A549 (cell line): ENCODE measurements around the gene EBF3. TPM values are rescaled to one million over a fixed set of nuclear protein-coding genes. Genes with fewer than 3 reads are reported as not detected.

Experiments
- ATAC-seq, 2 experiments: fragments of 200-7000 bp in 1 of 2; fragments of >200 bp in 1 of 2; cut with Nextera tagmentation in 1 of 2; cut with Tn5 transposase in 1 of 2; 3 replicates each; pipeline versions ENCODE4 v1.8.0 to v1.9.1; 2018 to 2020; ENCODE audit warnings: mild to moderate bottlenecking in 1 of 2, moderate library complexity in 1 of 2
- CTCF ChIA-PET: fragments of 300-600 bp; sonication (Branson Sonifier 250); formaldehyde crosslinking; extraction: SDS; loops from one replicate; lab custom pipeline; 2021; ENCODE audit warnings: antibody characterized with exemption, inconsistent platforms; lab: Yijun Ruan, JAX
- POLR2A ChIA-PET: fragments of 350-600 bp; formaldehyde crosslinking; extraction: SDS; loops from one replicate; lab custom pipeline; 2021; ENCODE audit warnings: antibody characterized with exemption, inconsistent platforms; lab: Yijun Ruan, JAX
- DNase-seq, 2 experiments: peaks; one replicate each; pipeline versions ENCODE4 v3.0.0 to v3.0.0-alpha.2; 2011 to 2016; ENCODE audit warnings: low read depth in 1 of 2, low spot score in 1 of 2
- FAIRE-seq: peaks from 2 replicates; lab custom pipeline; 2011; peaks lifted over from hg19 to GRCh38; lab: Jason Lieb, UNC
- H3K27ac ChIP-seq, 2 experiments: fragments of >200 bp; sonication (Bioruptor Twin); formaldehyde crosslinking; 3 replicates each; pipeline ENCODE4 v1.5.1; 2016 to 2017
- H3K4me1 ChIP-seq: fragments of >200 bp; sonication (Bioruptor Twin); formaldehyde crosslinking; 3 replicates; pipeline ENCODE4 v1.6.1; 2016
- H3K4me2 ChIP-seq: fragments of >200 bp; sonication (Bioruptor Twin); formaldehyde crosslinking; 3 replicates; pipeline ENCODE4 v1.6.1; 2016
- H3K4me3 ChIP-seq: fragments of >200 bp; sonication (Bioruptor Twin); formaldehyde crosslinking; 3 replicates; pipeline ENCODE4 v1.5.1; 2016
- H3K9me3 ChIP-seq: fragments of >200 bp; sonication (Bioruptor Twin); formaldehyde crosslinking; 3 replicates; pipeline ENCODE4 v1.6.1; 2016
- BHLHE40 ChIP-seq: IDR thresholded peaks from 2 replicates; pipeline ENCODE4 v1.6.1; 2012; ENCODE audit warnings: low read depth, low read length, inconsistent platforms
- CBX8 ChIP-seq: fragments of 200-600 bp; sonication (generic); IDR thresholded peaks from 2 replicates; pipeline ENCODE4 v1.6.1; 2016
- EP300 ChIP-seq, 2 experiments: fragments of >200 bp; sonication (Bioruptor Twin); formaldehyde crosslinking; IDR thresholded peaks; 2 replicates in 1 of 2; 3 replicates in 1 of 2; pipeline ENCODE4 v1.6.1; 2016 to 2017
- FOSB ChIP-seq: fragments of 250-450 bp; sonication (Bioruptor Pico); IDR thresholded peaks from 2 replicates; pipeline ENCODE4 v1.5.0; 2020; ENCODE audit warnings: mild to moderate bottlenecking, moderate library complexity
- GATA3 ChIP-seq: IDR thresholded peaks from 2 replicates; pipeline ENCODE4 v1.6.1; 2012; ENCODE audit warnings: borderline replicate concordance
- HEYL ChIP-seq: fragments of 250-450 bp; sonication (Bioruptor Pico); IDR thresholded peaks from 2 replicates; pipeline ENCODE4 v1.8.0; 2021; ENCODE audit warnings: mild to moderate bottlenecking, moderate library complexity
- HOXA7 ChIP-seq: fragments of 250-450 bp; sonication (Bioruptor Pico); IDR thresholded peaks from 2 replicates; pipeline ENCODE4 v1.5.0; 2020; ENCODE audit warnings: mild to moderate bottlenecking, moderate library complexity
- JUN ChIP-seq, 2 experiments: fragments of >200 bp; sonication (Bioruptor Twin); formaldehyde crosslinking; IDR thresholded peaks; 2 replicates in 1 of 2; 3 replicates in 1 of 2; pipeline ENCODE4 v1.6.1; 2016 to 2017
- MAFK ChIP-seq: fragments of 450-650 bp; IDR thresholded peaks from 2 replicates; pipeline ENCODE4 v1.6.1; 2014; ENCODE audit not compliant: partially characterized antibody
- MYC ChIP-seq: IDR thresholded peaks from 2 replicates; pipeline ENCODE4 v1.6.1; 2012; ENCODE audit warnings: mild to moderate bottlenecking, inconsistent platforms, low read length, improper control_type of control experiment, borderline replicate concordance
- RAD21 ChIP-seq, 2 experiments: fragments of >200 bp in 1 of 2; sonication (Bioruptor Twin) in 1 of 2; formaldehyde crosslinking in 1 of 2; IDR thresholded peaks in 1 of 2; conservative IDR thresholded peaks in 1 of 2; 2 replicates in 1 of 2; 3 replicates in 1 of 2; pipeline ENCODE4 v1.6.1; 2012 to 2018; ENCODE audit warnings: inconsistent platforms in 1 of 2
- RARB ChIP-seq: fragments of 250-450 bp; sonication (Bioruptor Pico); IDR thresholded peaks from 2 replicates; pipeline ENCODE4 v1.8.0; 2021; ENCODE audit warnings: mild to moderate bottlenecking, moderate library complexity
- SMC3 ChIP-seq: fragments of >200 bp; sonication (Bioruptor Twin); formaldehyde crosslinking; IDR thresholded peaks from 3 replicates; pipeline ENCODE4 v1.6.1; 2018; ENCODE audit warnings: inconsistent platforms
- ZFP36 ChIP-seq: fragments of 450-650 bp; IDR thresholded peaks from 2 replicates; pipeline ENCODE4 v1.6.1; 2014; ENCODE audit warnings: borderline replicate concordance; ENCODE audit not compliant: partially characterized antibody
- WGBS: methylation state at CpG from one replicate; pipeline ENCODE4 v1.1.6; 2017; ENCODE audit errors: missing lambda C conversion rate; 5-methylcytosine and 5-hydroxymethylcytosine counted together
- polyA plus RNA-seq, 4 experiments: library from polyadenylated mRNA; depleted of rRNA in 3 of 4; stranded (reverse); fragments of >200 nt; fragmentation: RNase III in 1 of 4; extraction: RNeasy Plus Mini Kit Qiagen cat#74134 plus additional on column Dnase treatment in 1 of 4; gene quantifications; 2 replicates in 3 of 4; 3 replicates in 1 of 4; pipeline ENCODE4 v1.2.3, GENCODE V29; 2011 to 2017
- TF ChIP-seq, protein P1 (sequence below): fragments of >200 bp; sonication (Bioruptor Twin); formaldehyde crosslinking; IDR thresholded peaks from 3 replicates; pipeline ENCODE4 v1.5.1; 2016
- TF ChIP-seq, protein P2 (sequence below): IDR thresholded peaks from 2 replicates; pipeline ENCODE4 v1.6.1; 2012; ENCODE audit warnings: low read depth, borderline replicate concordance
- TF ChIP-seq, protein P3 (sequence below): IDR thresholded peaks from 2 replicates; pipeline ENCODE4 v1.6.1; 2012
- TF ChIP-seq, protein P4 (sequence below): fragments of 150-350 bp; IDR thresholded peaks from 2 replicates; pipeline ENCODE4 v1.6.1; 2014; ENCODE audit warnings: low read depth, mild to moderate bottlenecking, low read length
- TF ChIP-seq, protein P5 (sequence below): fragments of 250-450 bp; sonication (Bioruptor Pico); IDR thresholded peaks from 2 replicates; pipeline ENCODE4 v1.5.0; 2020; ENCODE audit warnings: low read depth, mild to moderate bottlenecking, moderate library complexity

The EBF3 gene
- polyA plus RNA-seq, 2 of the 4 experiments (the other 2 are of a cell fraction): 0.12 TPM; not detected in 1

DNA sequence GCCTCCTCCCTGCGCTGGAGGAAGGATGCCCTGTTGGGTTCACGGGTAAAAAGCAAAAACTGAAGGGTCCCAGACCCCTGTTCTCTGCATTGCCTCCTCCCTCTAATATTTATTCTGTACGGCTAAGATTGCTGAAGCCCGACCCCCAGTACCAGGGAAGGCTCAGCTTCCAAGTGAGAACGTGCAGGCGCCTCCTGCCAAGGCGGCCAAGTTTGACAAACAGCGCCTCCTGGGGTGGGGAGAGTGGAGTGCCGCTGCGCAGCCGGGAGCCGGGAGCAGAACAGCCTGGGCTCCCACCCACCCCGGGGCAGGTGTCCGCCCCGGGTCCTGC, 4.7 kb upstream of the EBF3 start:
- ATAC-seq: peak; percentile 28 to 80; a peak in 3 of 6 replicates
- POLR2A ChIA-PET: no interaction called here
- FAIRE-seq: no peak
- CTCF ChIA-PET: no interaction called here
- DNase-seq: peak; percentile 56 to 58
- Histone ChIP-seq H3K4me2 (no peak overlapping the region), H3K4me3 (no peak overlapping the region), H3K27ac (no peak overlapping the region), H3K4me1 (peaks cover 12% of the 10 kb centered on the region; the same call in 1 of the 3 replicates), H3K9me3 (no peaks in the 10 kb centered on the region)
- no peak for TF ChIP-seq GATA3
- TF ChIP-seq HOXA7 (CRISPR knock-in tag): no peak
- TF ChIP-seq EP300 (IDR thresholded peaks at IDR 0.05): no peak
- TF ChIP-seq SMC3: 0 out of 3 replicates have a peak, but pooled peaks have one; percentile 18
- TF ChIP-seq, protein P1, sequence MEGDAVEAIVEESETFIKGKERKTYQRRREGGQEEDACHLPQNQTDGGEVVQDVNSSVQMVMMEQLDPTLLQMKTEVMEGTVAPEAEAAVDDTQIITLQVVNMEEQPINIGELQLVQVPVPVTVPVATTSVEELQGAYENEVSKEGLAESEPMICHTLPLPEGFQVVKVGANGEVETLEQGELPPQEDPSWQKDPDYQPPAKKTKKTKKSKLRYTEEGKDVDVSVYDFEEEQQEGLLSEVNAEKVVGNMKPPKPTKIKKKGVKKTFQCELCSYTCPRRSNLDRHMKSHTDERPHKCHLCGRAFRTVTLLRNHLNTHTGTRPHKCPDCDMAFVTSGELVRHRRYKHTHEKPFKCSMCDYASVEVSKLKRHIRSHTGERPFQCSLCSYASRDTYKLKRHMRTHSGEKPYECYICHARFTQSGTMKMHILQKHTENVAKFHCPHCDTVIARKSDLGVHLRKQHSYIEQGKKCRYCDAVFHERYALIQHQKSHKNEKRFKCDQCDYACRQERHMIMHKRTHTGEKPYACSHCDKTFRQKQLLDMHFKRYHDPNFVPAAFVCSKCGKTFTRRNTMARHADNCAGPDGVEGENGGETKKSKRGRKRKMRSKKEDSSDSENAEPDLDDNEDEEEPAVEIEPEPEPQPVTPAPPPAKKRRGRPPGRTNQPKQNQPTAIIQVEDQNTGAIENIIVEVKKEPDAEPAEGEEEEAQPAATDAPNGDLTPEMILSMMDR: peak; percentile 38
- TF ChIP-seq FOSB (CRISPR knock-in tag): no peak
- peak; percentile 51 to 67; a peak in 4 of 5 replicates for TF ChIP-seq RAD21 (conservative IDR thresholded peaks at IDR 0.05 in 1 of 2, IDR thresholded peaks at IDR 0.05 in 1 of 2)
- WGBS: 29% methylated on average over 7 of the region's 15 CpGs

DNA sequence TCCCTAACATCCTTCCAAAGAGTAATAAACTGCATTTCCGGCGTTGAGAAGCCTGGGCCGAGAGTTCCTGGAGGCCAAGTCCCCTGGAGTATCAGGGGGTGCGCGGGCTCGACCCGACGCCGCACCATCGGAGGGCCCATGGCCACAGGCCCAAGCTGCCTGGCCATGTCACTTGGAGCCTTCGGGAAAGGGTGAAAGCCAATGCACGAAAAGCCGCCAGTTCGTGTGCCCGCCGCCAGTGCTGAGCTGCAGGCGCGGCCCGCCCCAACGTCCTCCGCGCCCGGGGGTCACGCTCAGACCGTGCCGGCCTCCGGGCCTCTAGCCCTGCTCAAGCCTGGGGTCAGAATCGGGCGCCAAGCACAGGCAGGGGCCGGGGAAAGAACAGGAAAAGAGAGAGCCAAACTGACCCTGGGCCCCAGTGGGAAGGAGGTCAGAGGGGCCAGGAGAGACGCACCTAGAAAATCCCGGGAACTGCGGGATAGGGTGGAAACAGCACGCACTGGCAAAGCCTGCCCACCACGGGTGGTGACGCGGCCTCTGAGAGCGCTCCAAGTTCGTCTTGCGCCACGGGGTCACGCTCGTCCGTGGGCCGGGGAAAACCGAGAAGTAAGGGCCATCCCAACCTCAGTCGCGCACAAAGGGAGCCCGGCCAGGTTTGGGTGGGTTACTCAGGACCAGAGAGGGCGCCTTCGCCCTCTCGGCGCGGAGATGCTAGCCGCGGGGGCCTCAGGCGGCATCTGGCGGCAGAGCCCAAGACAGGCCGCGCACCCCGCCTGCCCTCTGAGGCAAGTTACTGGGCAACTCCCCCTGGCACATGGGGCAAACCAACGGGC, 4.2 kb upstream of the EBF3 start:
- POLR2A ChIA-PET: no interaction called here
- H3K27ac ChIP-seq: no peak overlapping the region
- FAIRE-seq (no peak), ATAC-seq (peak in 1 of 2 experiments; percentile 6; a peak in 3 of 6 replicates), DNase-seq (no peak)
- H3K9me3 ChIP-seq: no peaks in the 10 kb centered on the region
- WGBS: 63% methylated on average over 34 of the region's 62 CpGs
- no peak overlapping the region for H3K4me2 ChIP-seq
- peaks cover 12% of the 10 kb centered on the region; the same call in 1 of the 3 replicates for H3K4me1 ChIP-seq
- CTCF ChIA-PET: no interaction called here
- no peak overlapping the region for H3K4me3 ChIP-seq
- TF ChIP-seq MAFK (no peak), ZFP36 (no peak), SMC3 (no peak), HEYL (CRISPR knock-in tag) (no peak), CBX8 (no peak), JUN (IDR thresholded peaks at IDR 0.05) (no peak), BHLHE40 (no peak), MYC (no peak)
- TF ChIP-seq, protein P1: no peak
- TF ChIP-seq, all 56 proteins: peak for 0

DNA sequence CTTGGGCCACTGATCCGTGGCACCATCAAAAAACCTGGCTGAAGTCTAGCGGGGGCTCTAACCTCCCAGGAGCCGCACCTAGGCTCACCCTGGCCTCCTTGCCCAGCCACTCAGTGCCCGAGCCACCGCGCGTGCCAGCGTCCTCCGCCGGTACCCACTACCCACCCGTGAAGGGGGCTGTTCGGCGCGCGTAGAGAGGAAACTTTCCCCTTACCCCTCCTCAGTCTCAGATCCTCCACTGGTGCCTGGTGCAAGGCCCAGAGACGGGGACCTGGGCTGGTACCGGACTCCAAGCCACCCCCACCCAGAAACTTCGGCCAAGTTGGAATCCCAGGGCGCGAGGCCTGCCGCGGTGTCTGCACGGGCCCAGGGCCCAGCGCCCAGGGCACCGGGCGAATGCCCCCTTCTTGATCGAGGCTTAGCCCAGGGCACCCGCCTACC, 3.5 kb upstream of the EBF3 start:
- no peaks in the 10 kb centered on the region for H3K9me3 ChIP-seq
- FAIRE-seq: no peak
- no peak overlapping the region; the same call in 2 of the 3 replicates for H3K4me2 ChIP-seq
- no peak for DNase-seq
- peaks cover 12% of the 10 kb centered on the region; the same call in 1 of the 3 replicates for H3K4me1 ChIP-seq
- CTCF ChIA-PET: no interaction called here
- 92% methylated on average over 13 of the region's 28 CpGs for WGBS
- TF ChIP-seq, protein P2, sequence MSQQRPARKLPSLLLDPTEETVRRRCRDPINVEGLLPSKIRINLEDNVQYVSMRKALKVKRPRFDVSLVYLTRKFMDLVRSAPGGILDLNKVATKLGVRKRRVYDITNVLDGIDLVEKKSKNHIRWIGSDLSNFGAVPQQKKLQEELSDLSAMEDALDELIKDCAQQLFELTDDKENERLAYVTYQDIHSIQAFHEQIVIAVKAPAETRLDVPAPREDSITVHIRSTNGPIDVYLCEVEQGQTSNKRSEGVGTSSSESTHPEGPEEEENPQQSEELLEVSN: no peak
- TF ChIP-seq, protein P3, sequence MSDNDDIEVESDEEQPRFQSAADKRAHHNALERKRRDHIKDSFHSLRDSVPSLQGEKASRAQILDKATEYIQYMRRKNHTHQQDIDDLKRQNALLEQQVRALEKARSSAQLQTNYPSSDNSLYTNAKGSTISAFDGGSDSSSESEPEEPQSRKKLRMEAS: no peak
- TF ChIP-seq, protein P4, sequence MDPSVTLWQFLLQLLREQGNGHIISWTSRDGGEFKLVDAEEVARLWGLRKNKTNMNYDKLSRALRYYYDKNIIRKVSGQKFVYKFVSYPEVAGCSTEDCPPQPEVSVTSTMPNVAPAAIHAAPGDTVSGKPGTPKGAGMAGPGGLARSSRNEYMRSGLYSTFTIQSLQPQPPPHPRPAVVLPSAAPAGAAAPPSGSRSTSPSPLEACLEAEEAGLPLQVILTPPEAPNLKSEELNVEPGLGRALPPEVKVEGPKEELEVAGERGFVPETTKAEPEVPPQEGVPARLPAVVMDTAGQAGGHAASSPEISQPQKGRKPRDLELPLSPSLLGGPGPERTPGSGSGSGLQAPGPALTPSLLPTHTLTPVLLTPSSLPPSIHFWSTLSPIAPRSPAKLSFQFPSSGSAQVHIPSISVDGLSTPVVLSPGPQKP: no peak
- TF ChIP-seq RARB (CRISPR knock-in tag) (no peak), HEYL (CRISPR knock-in tag) (no peak)
- TF ChIP-seq, protein P5, sequence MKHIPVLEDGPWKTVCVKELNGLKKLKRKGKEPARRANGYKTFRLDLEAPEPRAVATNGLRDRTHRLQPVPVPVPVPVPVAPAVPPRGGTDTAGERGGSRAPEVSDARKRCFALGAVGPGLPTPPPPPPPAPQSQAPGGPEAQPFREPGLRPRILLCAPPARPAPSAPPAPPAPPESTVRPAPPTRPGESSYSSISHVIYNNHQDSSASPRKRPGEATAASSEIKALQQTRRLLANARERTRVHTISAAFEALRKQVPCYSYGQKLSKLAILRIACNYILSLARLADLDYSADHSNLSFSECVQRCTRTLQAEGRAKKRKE (CRISPR knock-in tag): no peak
- no peak overlapping the region for H3K27ac ChIP-seq
- ATAC-seq: no peak
- H3K4me3 ChIP-seq: no peak overlapping the region
- POLR2A ChIA-PET: no interaction called here
